ENCODE measurements around the gene GUCY1B1. TPM values are rescaled to one million over a fixed set of nuclear protein-coding genes. Genes with fewer than 3 reads are reported as not detected.

The GUCY1B1 gene
- total RNA-seq, 1 donor from 2014 or later, result 0.20 TPM

- DNase-seq (ENCODE audit: low read depth, low spot score), result no peak
Observed at GRCh38 chr4:155799116-155799793, 40.4 kb downstream of the GUCY1B1 start.

- no peak for DNase-seq (ENCODE audit: low read depth, low spot score)
Observed at GRCh38 chr4:155799794-155800123, 40.9 kb downstream of the GUCY1B1 start.

GRCh38 chr4:155800685-155801343 is 42.0 kb downstream of the GUCY1B1 start:
- DNase-seq (ENCODE audit: low read depth, low spot score), result no peak

GRCh38 chr4:155802190-155802959 is 43.6 kb downstream of the GUCY1B1 start:
- no peak for DNase-seq (ENCODE audit: low read depth, low spot score)

DNA sequence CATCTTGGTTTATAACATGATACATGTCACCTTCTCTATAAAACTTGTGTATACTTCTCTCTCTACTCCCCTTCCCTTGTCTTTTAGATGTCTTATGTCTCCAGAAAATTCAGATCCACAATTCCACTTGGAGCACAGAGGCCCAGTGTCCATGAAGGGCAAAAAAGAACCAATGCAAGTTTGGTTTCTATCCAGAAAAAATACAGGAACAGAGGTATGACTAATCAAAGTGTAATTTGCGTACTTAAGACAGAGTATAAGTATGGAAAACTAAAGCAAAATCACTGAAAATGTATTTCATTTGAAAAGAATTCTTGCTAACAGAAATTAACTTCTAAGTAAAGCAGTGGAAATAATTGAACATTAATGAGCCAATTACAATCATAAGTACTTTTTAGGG is 46.2 kb downstream of the GUCY1B1 start:
- DNase-seq (ENCODE audit: low read depth, low spot score), result no peak

DNA sequence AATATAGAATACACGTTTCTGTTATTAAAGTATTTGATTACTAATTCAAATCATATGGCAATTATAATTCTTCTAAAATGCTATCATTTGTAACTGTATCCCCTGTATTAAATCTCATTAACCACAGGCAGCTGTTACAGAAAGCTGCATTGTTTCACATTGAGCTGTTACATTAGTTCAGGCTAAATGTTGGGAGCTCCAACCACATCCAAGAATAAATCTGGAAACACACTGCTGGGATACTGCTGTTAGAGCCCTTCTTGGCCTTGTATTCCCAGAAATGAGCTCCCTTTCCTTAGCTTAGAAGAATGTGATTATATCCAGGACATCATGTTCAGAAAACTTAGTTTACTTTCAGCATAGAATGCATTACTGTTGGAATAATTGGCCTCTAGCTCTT is 48.2 kb downstream of the GUCY1B1 start:
- DNase-seq (ENCODE audit: low read depth, low spot score), result no peak

GRCh38 chr4:155809835-155810234 is 51.0 kb downstream of the GUCY1B1 start:
- DNase-seq (ENCODE audit: low read depth, low spot score), result peak; percentile 2

DNA sequence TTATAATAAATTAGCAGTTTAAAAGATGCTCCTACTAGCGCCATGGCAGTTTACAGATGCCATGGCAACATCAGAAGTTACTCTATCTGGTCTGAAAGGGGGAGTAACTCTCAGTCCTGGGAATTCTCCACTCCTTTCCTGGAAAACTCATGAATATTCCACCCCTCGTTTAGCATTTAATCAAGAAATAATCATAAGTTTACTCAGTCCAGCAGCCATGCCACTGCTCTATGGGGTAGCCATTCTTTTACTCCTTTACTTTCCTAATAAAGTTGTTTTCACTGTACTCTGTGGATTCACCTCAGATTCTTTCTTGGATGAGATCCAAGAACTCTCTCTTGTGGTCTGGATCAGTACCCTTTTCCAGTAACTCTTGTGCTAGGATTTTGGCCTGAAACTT is 52.3 kb downstream of the GUCY1B1 start:
- no peak for DNase-seq (ENCODE audit: low read depth, low spot score)

DNA sequence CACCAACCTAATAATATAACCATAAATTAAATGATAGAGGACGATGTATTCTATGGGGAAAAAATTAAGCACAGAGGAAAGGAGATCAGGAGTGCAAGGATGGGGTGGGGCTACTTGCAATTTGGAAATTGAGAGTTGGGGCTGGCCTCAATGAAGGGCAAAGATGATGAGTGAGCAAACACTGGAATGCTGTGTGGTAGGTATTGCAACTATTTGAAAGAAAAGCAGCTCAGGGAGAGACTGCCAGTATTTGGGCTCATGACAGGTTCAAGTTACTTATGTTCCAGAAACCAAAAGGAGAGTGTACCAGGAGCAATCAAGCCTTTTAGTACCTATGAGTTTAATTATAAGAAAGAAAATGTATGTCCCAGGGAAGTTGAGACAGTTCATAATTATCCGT is 59.8 kb downstream of the GUCY1B1 start:
- no peak for DNase-seq (ENCODE audit: low read depth, low spot score)

DNA sequence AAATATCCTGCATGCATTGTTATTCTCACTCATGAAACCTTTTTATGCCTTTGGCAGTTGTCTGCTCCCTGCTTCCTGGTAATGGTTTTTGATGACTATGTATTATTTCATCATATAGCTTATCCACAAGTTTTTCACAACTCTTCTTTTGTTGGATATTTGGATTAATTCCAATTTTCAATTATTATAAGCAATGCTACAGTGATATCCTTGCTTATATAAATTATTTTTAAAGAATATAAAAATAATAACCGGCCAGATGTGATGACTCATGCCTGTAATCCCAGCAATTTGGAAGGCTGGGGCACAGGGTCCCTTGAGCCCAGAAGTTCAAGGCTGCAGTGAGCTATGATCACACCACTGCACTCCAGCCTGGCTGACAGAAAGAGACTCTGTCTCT is 60.2 kb downstream of the GUCY1B1 start:
- DNase-seq (ENCODE audit: low read depth, low spot score), result no peak

DNA sequence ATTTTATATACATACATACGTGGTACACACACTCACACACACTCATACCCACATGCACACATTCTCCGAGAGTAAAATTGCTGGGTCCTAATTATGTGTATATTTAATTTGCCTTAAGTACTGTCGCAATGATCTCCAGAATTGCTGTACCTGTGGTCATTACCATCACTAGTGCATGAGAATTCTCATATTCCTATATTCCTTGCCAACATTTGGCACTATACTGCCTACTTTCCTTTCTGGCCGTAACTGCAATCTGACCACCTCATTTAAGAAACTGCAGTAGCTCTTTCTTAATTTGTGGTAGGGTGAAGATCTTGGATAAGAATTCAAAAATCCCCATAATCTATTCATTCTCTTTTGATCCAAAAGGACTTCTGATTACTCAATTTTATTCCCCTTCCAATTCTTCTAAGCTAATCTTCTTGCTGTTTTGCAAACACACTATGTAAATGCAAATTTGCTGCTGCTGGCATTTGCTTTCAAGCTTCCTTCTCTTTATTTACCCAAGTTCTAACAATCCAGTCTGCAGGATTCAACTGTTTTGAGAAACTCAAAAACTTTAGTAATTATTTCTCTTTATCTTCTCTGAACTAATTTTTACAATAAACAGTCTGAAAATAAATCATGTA is 62.2 kb downstream of the GUCY1B1 start:
- no peak for DNase-seq (ENCODE audit: low read depth, low spot score)

DNA sequence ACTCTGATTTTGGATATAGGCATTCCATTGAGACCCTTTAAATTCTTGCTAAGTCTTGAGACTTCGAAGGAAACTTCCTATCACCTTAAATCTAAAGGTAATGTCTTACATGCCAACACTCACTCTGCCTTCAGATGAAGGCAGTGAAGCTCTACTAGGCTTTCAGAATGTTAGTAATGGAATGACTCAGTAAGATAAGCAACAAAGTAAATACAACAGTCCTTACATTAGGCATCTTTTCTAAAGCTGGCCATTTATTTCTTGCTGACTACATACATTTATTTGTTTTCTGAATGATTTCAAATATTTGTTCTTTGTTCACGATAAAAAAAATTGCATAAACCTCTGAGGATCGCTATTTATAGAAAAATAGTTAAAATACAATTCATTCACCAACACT is 63.8 kb downstream of the GUCY1B1 start:
- DNase-seq (ENCODE audit: low read depth, low spot score), result no peak

DNA sequence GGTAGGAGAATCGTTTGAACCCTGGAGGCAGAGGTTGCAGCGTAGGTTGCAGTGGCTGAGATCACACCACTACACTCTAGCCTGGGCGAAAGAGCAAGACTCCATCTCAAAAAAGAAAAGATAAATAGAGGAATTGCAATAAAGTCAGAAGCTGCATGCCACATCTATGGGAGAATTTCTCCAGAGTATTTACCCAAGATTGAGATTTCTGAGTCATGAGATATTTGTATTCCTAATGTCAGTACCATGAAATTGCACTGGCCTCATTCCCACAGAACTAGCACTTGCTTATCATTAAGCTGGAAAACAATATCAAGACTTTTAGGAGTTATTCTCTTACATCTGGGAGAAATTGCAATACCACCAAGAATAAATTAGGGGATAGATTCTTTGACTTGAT is 69.8 kb downstream of the GUCY1B1 start:
- no peak for DNase-seq (ENCODE audit: low read depth, low spot score)

DNA sequence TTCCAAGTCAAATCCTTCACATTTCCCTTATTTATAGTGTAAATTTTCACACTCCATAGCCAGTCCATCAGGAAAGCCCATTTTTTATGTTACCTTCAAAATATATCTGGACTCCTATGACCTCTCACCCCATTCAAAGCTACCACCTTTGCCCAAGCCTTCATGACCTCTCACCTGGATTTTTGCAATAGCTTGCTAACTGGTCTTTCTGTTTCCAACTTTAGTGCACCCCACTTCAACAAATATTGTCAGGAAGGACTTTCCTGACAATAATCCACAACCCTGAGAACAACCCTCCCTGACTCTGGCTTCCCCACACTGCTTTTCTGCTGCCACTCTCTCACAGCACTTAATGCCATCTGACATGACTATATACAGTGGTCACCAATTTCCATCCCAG is 73.8 kb downstream of the GUCY1B1 start:
- no peak for DNase-seq (ENCODE audit: low read depth, low spot score)

- no peak for DNase-seq (ENCODE audit: low read depth, low spot score)
Observed at GRCh38 chr4:155837203-155837796, 78.5 kb downstream of the GUCY1B1 start.

- DNase-seq (ENCODE audit: low read depth, low spot score), result no peak
Observed at GRCh38 chr4:155842080-155842479, 83.3 kb downstream of the GUCY1B1 start.

- DNase-seq (ENCODE audit: low read depth, low spot score), result no peak
Observed at GRCh38 chr4:155846929-155847328, 88.1 kb downstream of the GUCY1B1 start.

DNA sequence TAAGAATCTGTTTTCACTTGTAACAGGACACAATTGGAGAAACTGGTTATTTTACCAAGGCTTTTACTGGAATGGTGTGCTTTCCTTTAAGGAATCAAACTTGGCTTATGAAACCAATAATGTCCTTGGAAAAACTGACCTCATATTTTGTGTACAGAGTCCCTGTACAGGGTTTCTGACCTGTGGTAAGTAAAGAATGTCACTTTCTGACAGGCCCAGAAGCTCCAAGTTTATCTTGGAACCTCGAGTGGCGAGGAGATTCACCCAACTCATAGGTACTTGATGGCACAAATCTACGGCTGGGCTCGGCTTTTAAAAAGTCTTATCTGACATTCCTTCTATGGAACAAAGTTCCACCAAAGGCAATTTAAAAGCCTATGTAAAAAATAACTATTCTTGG is 90.2 kb downstream of the GUCY1B1 start:
- DNase-seq (ENCODE audit: low read depth, low spot score), result no peak

DNA sequence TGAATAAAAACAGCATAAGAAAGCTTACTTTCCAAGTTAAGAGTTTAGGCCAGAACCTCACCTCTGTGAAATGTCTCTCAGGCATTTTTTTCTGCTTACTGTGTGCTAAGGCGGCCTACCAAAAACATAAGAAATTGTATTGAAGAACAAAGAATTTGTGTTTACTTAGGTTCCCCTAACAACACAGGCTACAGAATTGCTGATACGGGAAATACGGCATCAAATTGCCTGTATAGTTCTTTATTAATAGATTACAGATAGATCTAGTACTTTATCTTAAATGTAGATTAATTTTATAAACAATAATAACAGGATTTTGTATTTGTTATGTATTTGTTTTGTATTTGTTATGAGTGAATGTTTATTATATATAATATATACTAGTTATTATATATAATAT is 94.4 kb downstream of the GUCY1B1 start:
- no peak for DNase-seq (ENCODE audit: low read depth, low spot score)

DNA sequence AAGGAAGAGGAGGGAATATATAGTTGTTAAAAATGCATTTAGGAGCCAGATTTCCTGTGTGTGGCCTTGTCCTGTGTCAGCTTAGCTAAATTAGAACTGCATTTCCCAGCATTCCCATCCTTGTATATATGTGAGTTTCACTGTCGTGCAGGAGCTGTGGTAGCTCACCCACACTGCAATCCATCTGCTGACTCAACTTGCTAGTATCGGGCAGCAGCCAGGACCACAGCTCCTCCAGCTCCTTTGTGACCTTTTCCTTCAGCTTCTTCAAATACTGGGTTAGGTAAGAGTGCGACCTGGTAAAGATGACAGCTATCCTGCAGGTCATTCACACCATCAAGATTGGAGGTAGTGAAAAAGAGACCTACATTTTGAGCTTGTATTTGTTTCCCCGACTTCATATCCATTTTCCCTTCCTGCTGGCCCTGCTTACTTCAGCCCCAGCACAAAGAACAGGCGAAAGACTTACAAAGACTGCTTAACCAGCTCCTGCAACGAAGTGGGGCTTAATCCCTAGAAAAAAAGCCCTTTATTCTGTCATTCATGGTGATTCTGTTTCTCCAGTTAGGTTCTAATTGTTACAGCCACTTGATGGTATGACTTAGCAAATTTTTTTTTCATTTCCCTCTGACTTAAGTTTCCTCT is 95.9 kb downstream of the GUCY1B1 start:
- no peak for DNase-seq (ENCODE audit: low read depth, low spot score)

DNA sequence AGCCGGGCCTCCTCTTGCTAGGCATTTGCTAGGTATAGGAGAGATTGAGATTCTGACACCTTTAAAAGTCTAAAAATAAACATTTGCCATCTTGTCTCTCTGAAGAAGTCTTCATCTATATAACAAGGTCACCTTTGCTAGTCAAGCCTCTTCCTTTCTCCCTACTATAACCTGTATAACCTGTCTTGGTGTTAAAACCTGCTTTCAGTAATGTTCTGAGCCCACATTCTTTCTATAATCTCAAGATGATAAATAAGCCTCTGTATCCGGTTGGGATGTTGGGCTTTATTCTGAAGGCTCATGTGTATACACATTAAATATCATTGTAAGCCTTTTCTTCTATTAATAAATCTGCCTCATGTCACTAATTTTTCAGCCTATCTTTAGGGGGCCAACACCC is 97.1 kb downstream of the GUCY1B1 start:
- DNase-seq (ENCODE audit: low read depth, low spot score), result no peak
